Hepatocyte (in vitro differentiated cells): ENCODE results near the gene XRCC2.

ENCODE experiments used
- CTCF ChIP-seq: fragments of 200-600 bp; sonication (generic); IDR thresholded peaks from 2 replicates; pipeline ENCODE4 v1.5.1; 2016; ENCODE audit warnings: antibody characterized with exemption, mild to moderate bottlenecking; ENCODE audit not compliant: poor library complexity
- EZH2 ChIP-seq: fragments of 200-600 bp; sonication (generic); IDR thresholded peaks from 2 replicates; pipeline ENCODE4 v1.6.1; 2016; ENCODE audit warnings: antibody characterized with exemption, mild to moderate bottlenecking, borderline replicate concordance

- TF ChIP-seq CTCF (no peak), EZH2 (no peak)
Measured at GRCh38 chr7:152617056-152617455, 58.9 kb downstream of the XRCC2 start.
